GM15510 (cell line): Measurements from ENCODE around the gene DYNLT2B.

Source experiments
- POLR2A ChIP-seq: IDR thresholded peaks from 3 replicates; pipeline ENCODE4 v1.6.1; 2011; ENCODE audit warnings: borderline replicate concordance; ENCODE audit not compliant: insufficient read length; ENCODE audit errors: extremely low read depth

Gene DYNLT2B

GRCh38 chr3:196317687-196318467, at the start of gene DYNLT2B:
TSS of gene DYNLT2B (minus strand) at chr3:196318240. CDS start at chr3:196318152, 88 bp downstream.
- TF ChIP-seq POLR2A, result peak; percentile 90

GRCh38 chr3:196365736-196366135, 47.7 kb upstream of the DYNLT2B start:
- TF ChIP-seq POLR2A, result no peak

- TF ChIP-seq POLR2A, result no peak
Observed at GRCh38 chr3:196360586-196360985, 42.5 kb upstream of the DYNLT2B start.

GRCh38 chr3:196357905-196358304, 39.9 kb upstream of the DYNLT2B start:
- no peak for TF ChIP-seq POLR2A

GRCh38 chr3:196356556-196356955, 38.5 kb upstream of the DYNLT2B start:
- no peak for TF ChIP-seq POLR2A

GRCh38 chr3:196355668-196356067, 37.6 kb upstream of the DYNLT2B start:
- no peak for TF ChIP-seq POLR2A

- no peak for TF ChIP-seq POLR2A
Observed at GRCh38 chr3:196354132-196354531, 36.1 kb upstream of the DYNLT2B start.

- no peak for TF ChIP-seq POLR2A
Observed at GRCh38 chr3:196351541-196351940, 33.5 kb upstream of the DYNLT2B start.

- no peak for TF ChIP-seq POLR2A
Observed at GRCh38 chr3:196350067-196350466, 32.0 kb upstream of the DYNLT2B start.

- no peak for TF ChIP-seq POLR2A
Observed at GRCh38 chr3:196348698-196349097, 30.7 kb upstream of the DYNLT2B start.

GRCh38 chr3:196344663-196345062, 26.6 kb upstream of the DYNLT2B start:
- TF ChIP-seq POLR2A, result no peak

- no peak for TF ChIP-seq POLR2A
Observed at GRCh38 chr3:196341137-196341536, 23.1 kb upstream of the DYNLT2B start.

- TF ChIP-seq POLR2A, result no peak
Observed at GRCh38 chr3:196340466-196340865, 22.4 kb upstream of the DYNLT2B start.

GRCh38 chr3:196339493-196340254, 21.6 kb upstream of the DYNLT2B start:
- no peak for TF ChIP-seq POLR2A

GRCh38 chr3:196339044-196339443, 21.0 kb upstream of the DYNLT2B start:
- TF ChIP-seq POLR2A, result no peak
